HepG2 (cell line): ENCODE data around the gene ACAD8. TPM values are rescaled to one million over a fixed set of nuclear protein-coding genes. Genes with fewer than 3 reads are reported as not detected.

ENCODE experiments used
- AKAP8 ChIP-seq: sonication (generic); formaldehyde crosslinking; IDR thresholded peaks from 2 replicates; pipeline ENCODE4 v1.5.1; 2020; ENCODE audit warnings: mild to moderate bottlenecking, missing genetic modification reagents
- ARID5B ChIP-seq: IDR thresholded peaks from 2 replicates; pipeline ENCODE4 v1.4.0; 2020; ENCODE audit warnings: mild to moderate bottlenecking, missing genetic modification reagents
- CREB1 ChIP-seq, 2 experiments: fragments of 450-650 bp in 1 of 2; IDR thresholded peaks; 2 replicates each; pipeline ENCODE4 v1.6.1; 2016 to 2017; ENCODE audit warnings: control low read depth in 1 of 2, mild to moderate bottlenecking in 1 of 2, missing compliant biosample characterization in 1 of 2, missing genetic modification characterization in 1 of 2
- FUBP1 ChIP-seq: sonication (generic); formaldehyde crosslinking; IDR thresholded peaks from 2 replicates; pipeline ENCODE4 v1.5.1; 2020; ENCODE audit warnings: missing genetic modification reagents, mild to moderate bottlenecking, borderline replicate concordance
- GMEB1 ChIP-seq: sonication (generic); formaldehyde crosslinking; IDR thresholded peaks from 2 replicates; pipeline ENCODE4 v1.5.1; 2020; ENCODE audit warnings: missing genetic modification reagents, mild to moderate bottlenecking, borderline replicate concordance
- GZF1 ChIP-seq: sonication (generic); formaldehyde crosslinking; IDR thresholded peaks from 2 replicates; pipeline ENCODE4 v1.5.1; 2020; ENCODE audit warnings: mild to moderate bottlenecking, missing genetic modification reagents
- HNF4A ChIP-seq: sonication (generic); formaldehyde crosslinking; IDR thresholded peaks from 2 replicates; pipeline ENCODE4 v1.4.0; 2020; ENCODE audit warnings: missing genetic modification reagents
- LCORL ChIP-seq, 2 experiments: fragments of 450-650 bp in 1 of 2; sonication (generic) in 1 of 2; formaldehyde crosslinking in 1 of 2; IDR thresholded peaks; 2 replicates each; pipeline versions ENCODE4 v1.5.0 to v1.6.1; 2017 to 2020; ENCODE audit warnings: antibody characterized with exemption in 1 of 2, missing genetic modification reagents in 1 of 2
- NFRKB ChIP-seq: fragments of 450-650 bp; IDR thresholded peaks from 2 replicates; pipeline ENCODE4 v1.6.1; 2017
- NPAS2 ChIP-seq: sonication (generic); formaldehyde crosslinking; IDR thresholded peaks from 2 replicates; pipeline ENCODE4 v1.8.0; 2022; ENCODE audit warnings: mild to moderate bottlenecking, missing genetic modification reagents, borderline replicate concordance
- POLR2A ChIP-seq, 2 experiments: IDR thresholded peaks; 2 replicates each; pipeline ENCODE4 v1.6.1; 2011; ENCODE audit warnings: low read depth in 2 of 2, low read length in 2 of 2, mild to moderate bottlenecking in 1 of 2, moderate library complexity in 1 of 2; ENCODE audit not compliant: insufficient read depth in 1 of 2
- RAD21 ChIP-seq: fragments of 450-650 bp; formaldehyde crosslinking; IDR thresholded peaks from 2 replicates; pipeline ENCODE4 v1.5.0; 2020; ENCODE audit warnings: mild to moderate bottlenecking
- ZEB1 ChIP-seq: IDR thresholded peaks from 2 replicates; pipeline ENCODE4 v1.6.1; 2012; ENCODE audit warnings: mild to moderate bottlenecking, low read depth, inconsistent platforms; ENCODE audit not compliant: insufficient replicate concordance
- ZNF263 ChIP-seq: sonication (generic); formaldehyde crosslinking; IDR thresholded peaks from 2 replicates; pipeline ENCODE4 v1.4.0; 2020; ENCODE audit warnings: missing genetic modification reagents
- ZNF546 ChIP-seq: sonication (generic); formaldehyde crosslinking; conservative IDR thresholded peaks from 2 replicates; pipeline ENCODE4 v1.8.1; 2023; ENCODE audit warnings: mild to moderate bottlenecking, missing genetic modification reagents
- ZNF761 ChIP-seq: sonication (generic); formaldehyde crosslinking; conservative IDR thresholded peaks from 2 replicates; pipeline ENCODE4 v1.4.0; 2020; ENCODE audit warnings: mild to moderate bottlenecking, missing genetic modification reagents
- polyA plus RNA-seq, 8 experiments: library from polyadenylated mRNA; depleted of rRNA in 3 of 8; stranded (reverse) in 7 of 8; unstranded in 1 of 8; fragments of >200 nt; fragmentation: Illumina TruSeq in 4 of 8; extraction: Trizol in 4 of 8; gene quantifications; 2 replicates each; pipeline versions ENCODE4 v1.2.1 to v1.2.3, GENCODE V29; 2011 to 2016; ENCODE audit warnings: low read depth in 4 of 8, missing spikeins in 1 of 8, mixed read lengths in 1 of 8; ENCODE audit not compliant: insufficient read depth in 1 of 8
- total RNA-seq, 5 experiments: library from RNA; depleted of rRNA; stranded (reverse); fragments of >200 nt; fragmentation: Illumina TruSeq; extraction: Trizol; gene quantifications; 2 replicates each; pipeline ENCODE4 v1.2.3, GENCODE V29; 2016; ENCODE audit warnings: low read depth in 1 of 5
- TF ChIP-seq, protein P1 (sequence below): sonication (generic); formaldehyde crosslinking; IDR thresholded peaks from 2 replicates; pipeline ENCODE4 v1.5.0; 2020; ENCODE audit warnings: mild to moderate bottlenecking, missing genetic modification reagents

The ACAD8 gene
- total and polyA plus RNA-seq, 2 of the 13 experiments (the other 11 are each of a cell fraction or from before 2014, with no cell fraction given), result 13.5 to 20.3 TPM

DNA sequence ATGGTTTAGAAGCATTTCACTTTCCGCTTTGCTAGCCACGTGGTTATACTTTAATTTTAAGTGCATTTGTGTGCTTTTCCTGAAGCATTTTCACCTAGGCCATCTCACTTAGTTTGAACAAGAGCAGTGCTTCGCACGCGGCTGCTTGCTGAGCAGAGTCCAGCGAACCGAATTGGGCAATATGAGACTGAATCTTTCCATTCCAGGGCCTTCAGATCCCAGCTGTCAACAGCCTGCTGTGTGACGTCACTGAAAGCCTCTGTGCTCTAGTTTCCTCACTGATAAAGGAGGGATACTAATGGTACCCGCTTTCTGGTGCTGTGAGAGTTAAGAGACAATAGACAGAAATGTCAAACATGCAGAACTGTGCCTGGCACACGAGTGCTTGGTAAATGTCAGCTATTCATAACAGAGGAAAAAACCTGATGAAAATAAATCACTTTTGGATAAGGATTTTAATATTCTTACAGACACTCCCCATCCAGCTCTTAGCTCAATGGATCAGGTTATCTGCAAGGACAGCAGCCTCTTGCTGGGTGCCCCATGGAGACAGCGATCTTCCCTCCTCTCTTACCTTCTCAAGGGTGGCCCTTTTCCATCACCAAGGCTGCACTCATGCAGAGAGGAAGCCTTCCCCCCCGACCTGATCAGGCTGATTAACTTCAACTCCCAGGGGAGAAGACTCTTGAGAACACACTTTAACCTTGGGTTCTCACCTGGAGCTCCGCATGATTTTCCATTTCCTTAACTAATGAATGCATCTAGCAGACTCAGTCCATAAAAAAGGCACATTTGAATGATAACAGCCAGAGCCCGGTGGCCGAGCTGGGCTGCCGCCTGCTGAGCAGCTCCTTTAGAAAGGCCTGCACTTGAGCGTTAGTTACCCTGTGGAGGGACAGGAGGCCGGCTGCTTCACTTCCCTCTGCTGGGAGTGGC is 19.3 kb downstream of the ACAD8 start (continued):
- TF ChIP-seq, protein P1, sequence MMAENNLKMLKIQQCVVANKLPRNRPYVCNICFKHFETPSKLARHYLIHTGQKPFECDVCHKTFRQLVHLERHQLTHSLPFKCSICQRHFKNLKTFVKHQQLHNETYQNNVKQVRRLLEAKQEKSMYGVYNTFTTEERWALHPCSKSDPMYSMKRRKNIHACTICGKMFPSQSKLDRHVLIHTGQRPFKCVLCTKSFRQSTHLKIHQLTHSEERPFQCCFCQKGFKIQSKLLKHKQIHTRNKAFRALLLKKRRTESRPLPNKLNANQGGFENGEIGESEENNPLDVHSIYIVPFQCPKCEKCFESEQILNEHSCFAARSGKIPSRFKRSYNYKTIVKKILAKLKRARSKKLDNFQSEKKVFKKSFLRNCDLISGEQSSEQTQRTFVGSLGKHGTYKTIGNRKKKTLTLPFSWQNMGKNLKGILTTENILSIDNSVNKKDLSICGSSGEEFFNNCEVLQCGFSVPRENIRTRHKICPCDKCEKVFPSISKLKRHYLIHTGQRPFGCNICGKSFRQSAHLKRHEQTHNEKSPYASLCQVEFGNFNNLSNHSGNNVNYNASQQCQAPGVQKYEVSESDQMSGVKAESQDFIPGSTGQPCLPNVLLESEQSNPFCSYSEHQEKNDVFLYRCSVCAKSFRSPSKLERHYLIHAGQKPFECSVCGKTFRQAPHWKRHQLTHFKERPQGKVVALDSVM (CRISPR knock-in tag), result no peak
- TF ChIP-seq HNF4A (CRISPR knock-in tag), result peak; percentile 90
- TF ChIP-seq ZNF263 (CRISPR knock-in tag), result no peak
- no peak for TF ChIP-seq GZF1 (CRISPR knock-in tag)
- TF ChIP-seq CREB1 (IDR thresholded peaks at IDR 0.05), result peak; percentile 98
- TF ChIP-seq CREB1 (CRISPR knock-in tag; IDR thresholded peaks at IDR 0.05), result peak; percentile 82
- no peak for TF ChIP-seq ZEB1
- no peak for TF ChIP-seq LCORL (IDR thresholded peaks at IDR 0.05)
- peak; percentile 71 for TF ChIP-seq LCORL (CRISPR knock-in tag; IDR thresholded peaks at IDR 0.05)
- TF ChIP-seq ZNF761 (CRISPR knock-in tag), result 0 out of 2 replicates have a peak, but pooled peaks have one; percentile 33
- TF ChIP-seq POLR2A (IDR thresholded peaks at IDR 0.05; ENCODE audit: insufficient read depth in 1 of 2, low read depth in 2 of 2, low read length in 2 of 2), result no peak
- no peak for TF ChIP-seq GMEB1 (CRISPR knock-in tag)
- TF ChIP-seq ARID5B (CRISPR knock-in tag), result peak; percentile 76
- TF ChIP-seq ZNF546 (CRISPR knock-in tag), result no peak
- TF ChIP-seq FUBP1 (CRISPR knock-in tag), result no peak
- TF ChIP-seq RAD21 (CRISPR knock-in tag), result no peak
- no peak for TF ChIP-seq NFRKB
- no peak for TF ChIP-seq NPAS2 (CRISPR knock-in tag)
- no peak for TF ChIP-seq AKAP8 (CRISPR knock-in tag)
